GM18858 (cell line): ENCODE measurements around the gene C17orf58.
"Not testable (repeated sequence)": the region's sequence is repeated elsewhere in the genome, so short reads cannot be mapped to it uniquely, and the experiment has no call there.

Source experiments
- ATAC-seq: cut with Tn5 transposase; IDR thresholded peaks from one replicate; pipeline ENCODE4 v1.9.1; 2021; ENCODE audit not compliant: unreplicated experiment

C17orf58 gene

DNA sequence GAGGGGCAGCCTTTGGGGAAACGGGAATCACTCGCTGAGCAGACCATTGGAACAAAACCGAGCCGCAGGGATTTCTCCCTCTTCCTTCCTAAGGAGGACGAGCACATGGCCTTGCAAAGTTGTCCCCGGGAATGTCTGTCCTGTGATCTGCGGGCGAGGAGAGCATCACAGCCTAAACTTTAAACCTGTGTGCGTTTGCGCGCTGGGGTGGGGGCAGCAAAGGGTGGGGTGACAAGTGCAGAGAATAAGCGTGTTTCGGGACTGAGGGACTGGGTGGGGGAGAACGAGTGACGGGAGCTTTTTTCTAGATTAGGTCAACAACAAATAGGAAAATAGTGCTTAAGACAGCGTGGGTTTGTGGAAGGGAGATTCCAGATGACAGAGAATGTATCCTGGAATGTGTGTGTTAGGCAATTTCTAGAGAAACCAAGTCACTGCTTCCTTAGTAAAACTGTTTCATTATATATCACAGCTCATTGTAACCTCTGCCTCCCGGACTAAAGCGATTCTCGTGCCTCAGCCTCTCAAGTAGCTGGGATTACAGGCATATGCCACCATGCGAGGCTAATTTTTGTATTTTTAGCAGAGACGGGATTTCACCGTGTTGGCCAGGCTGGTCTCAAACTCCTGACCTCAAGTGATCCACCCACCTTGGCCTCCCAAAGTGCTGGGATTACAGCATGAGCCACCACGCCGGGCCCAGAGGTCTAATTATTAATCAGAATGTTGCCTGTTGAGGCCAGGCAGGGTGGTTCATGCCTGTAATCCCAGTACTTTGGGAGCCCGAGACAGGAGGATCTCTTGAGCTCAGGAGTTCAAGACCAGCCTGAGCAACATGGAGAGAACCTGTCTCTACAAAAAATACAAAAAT lies at the start of gene C17orf58:
TSS of gene C17orf58 (minus strand) at position 169 of the 871 bp plus-strand sequence. CDS start 271 bp downstream, outside the sequence.
- not testable (repeated sequence) for ATAC-seq

DNA sequence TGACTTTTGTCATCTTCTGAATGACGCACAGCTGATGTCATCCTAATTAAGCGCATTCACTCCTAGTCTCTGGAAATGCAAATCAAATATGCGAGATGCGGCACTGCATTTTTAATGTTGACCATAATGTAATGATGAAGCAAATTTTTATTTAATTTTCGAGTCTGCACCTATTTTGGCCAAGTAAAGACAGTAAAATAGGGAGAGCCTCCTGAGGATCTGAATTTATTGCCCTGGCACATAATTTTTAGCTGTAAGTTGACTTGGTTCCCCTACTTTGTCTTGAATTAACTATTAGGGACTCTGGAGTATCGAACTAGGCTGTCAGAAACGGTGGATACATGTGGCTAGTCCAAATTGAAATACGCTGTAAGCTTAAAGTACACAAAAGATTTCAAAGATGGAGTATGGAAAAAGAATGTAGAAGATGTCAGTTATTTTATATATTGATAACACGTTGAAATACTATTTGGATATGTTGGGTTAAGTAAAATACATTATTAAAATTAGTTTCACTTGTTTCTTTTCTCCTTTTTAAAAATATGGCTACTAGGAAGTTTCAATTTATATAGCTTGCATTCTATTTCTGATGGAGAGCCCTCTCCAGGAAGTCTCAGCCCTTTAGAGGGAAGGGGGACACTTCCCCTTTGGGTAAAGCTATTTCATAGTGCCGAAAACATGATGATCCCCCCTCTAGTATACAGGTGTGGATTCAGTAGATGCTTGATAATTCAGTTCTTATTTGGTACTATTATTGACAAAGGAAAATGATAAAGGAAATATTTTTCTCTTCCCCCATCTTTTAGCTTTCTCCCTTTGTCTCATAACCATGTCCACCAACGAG lies 40.3 kb upstream of the C17orf58 start:
- no peak for ATAC-seq

DNA sequence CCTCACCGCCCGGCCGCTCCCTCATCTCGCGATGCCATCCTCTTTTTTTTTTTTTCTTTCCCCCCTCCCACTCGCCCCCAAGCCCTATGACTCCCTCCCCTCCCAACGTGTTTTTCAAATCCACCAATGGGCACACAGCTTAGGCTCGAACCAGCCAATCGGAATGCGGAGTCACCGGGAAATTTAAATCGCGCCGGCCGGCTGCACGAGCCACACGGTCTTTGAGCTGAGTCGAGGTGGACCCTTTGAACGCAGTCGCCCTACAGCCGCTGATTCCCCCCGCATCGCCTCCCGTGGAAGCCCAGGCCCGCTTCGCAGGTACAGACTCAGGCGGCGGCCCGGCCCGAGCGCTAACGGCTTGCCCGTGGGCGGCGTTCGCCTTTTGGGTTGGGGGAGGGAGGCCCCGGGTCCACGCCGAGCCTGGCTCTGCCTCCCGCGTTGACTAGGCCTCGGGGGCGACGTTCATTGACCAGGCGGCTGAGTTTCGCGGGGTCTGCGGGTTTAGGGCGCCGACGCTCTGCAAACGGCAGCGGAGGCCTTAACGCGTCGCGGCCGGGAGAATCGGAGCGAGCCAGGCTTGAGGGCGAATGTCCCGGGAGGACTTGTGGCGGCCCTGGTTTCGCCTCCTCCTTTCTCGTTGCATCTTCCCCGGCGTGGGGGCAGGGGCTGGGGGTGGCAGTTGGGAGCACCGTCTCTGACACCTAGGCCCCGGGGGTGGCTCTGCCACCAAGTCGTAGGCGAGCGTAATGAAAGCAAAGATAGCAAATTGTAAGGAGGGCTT lies 39.4 kb upstream of the C17orf58 start, which contains the start of gene KPNA2:
TSS of gene KPNA2 (plus strand) at position 213 of the 781 bp plus-strand sequence. CDS start 1,398 bp downstream, outside the sequence.
- ATAC-seq, result peak; percentile 67

DNA sequence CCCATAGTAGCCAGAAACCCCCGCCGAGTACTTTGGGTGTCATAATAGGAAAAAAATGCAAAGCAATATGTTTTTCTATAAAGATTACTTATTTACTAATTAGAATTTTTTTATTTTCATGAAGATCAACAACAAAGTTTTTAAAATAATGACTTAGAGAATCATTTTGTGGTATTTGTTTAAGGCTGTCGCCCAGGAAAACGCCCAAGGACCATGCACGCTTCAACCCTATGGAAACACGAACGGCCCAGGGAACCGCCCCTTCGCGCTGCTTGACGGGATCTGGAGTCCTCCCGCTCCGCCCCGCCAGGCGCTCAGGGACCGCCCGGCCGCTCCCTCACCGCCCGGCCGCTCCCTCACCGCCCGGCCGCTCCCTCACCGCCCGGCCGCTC lies 38.9 kb upstream of the C17orf58 start:
- ATAC-seq, result peak; percentile 82

DNA sequence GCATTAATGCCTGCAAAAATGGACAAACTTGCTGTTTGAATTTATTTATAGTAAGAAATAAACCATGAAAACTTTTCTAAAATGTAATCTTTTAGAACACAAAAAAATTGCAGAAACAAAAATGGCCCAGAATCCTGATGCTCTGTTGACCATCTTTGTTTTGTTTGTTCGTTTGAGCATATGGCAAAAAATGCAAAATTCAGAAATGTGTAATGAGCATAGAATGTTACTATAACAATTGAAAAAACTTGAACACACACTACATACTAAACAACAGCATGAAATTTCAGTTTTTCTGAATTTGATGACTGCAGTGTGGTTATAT lies 38.1 kb upstream of the C17orf58 start:
- ATAC-seq, result no peak

DNA sequence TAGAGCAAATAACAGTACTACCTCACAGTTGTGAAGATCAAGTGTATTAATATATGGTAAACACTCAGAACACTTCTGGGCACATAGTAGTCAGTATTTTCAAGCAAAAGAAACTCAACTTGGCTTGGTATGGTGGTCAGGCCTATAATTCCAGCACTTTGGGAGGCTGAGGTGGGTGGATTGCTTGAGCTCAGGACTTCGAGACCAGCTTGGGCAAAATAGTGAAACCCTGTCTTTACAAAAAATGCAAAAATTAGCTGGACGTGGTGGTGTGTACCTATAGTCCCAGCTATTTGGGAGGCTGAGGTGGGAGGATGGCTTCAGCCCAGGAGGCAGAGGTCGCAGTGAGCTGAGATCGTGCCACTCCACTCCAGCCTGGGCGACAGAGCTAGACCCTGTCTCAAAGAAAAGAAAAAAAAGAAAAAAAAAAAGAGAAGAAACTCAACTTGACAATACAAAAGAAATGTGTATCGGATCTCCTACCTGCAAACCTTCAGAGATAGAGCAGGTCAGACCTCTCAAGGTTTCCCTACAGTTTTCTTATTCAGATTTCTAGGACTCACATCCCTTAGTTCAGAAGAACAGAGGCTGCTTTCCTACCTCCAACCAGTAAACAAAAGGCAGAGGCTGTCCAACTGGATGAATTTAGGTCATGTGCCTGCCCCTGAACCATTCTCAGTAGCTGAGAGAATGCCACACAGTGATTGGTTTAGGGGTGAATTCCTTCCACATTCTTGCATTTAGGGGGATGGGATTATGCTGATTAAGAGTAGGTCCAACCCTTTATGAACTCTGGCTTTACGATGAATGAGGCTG lies 37.6 kb upstream of the C17orf58 start:
- no peak for ATAC-seq

DNA sequence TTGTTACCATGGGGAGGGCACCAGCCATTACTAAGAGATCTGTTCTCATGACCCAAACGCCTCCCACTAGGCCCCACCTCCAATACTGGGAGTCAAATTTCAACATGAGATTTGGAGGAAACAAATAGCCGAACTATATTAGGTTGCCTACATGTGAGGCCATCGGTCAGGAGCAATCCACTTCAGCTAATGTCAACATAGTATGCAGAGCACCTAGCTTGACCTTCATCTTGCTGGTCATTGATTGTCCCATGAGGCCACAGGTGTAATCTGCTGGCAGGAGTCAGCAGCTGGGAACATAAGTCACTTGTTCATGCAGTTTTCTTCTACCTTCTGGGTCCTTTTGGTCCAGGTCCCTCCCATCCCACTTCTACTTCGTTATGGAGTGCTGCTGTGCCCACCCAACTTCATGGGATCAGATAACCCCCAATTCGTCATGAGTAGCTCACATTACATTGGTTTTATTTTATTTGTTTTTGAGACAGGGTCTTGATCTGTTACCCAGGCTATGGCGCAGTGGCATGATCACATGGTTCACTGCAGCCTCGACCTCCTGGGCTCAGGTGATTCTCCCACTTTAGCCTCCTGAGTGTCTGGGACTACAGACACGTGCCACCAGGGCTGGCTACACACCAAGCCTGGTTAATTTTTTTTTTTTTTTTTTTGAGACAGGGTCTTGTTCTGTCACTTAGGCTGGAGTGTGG lies 33.4 kb upstream of the C17orf58 start:
- ATAC-seq, result no peak

DNA sequence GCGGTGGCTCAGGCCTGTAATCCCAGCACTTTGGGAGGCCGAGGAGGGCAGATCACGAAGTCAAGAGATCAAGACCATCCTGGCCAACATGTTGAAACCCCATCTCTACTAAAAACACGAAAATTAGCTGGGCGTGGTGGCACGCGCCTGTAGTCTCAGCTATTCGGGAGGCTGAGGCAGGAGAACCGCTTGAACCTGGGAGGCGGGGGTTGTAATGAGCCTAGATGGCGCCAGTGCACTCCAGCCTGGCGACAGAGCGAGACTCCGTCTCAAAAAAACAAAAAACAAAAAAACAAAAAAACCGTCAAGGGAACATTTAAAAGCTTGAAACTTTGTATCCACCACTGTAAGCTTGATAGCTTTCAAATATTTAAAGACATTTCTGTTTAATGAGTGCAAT lies 26.3 kb upstream of the C17orf58 start:
- not testable (repeated sequence) for ATAC-seq

DNA sequence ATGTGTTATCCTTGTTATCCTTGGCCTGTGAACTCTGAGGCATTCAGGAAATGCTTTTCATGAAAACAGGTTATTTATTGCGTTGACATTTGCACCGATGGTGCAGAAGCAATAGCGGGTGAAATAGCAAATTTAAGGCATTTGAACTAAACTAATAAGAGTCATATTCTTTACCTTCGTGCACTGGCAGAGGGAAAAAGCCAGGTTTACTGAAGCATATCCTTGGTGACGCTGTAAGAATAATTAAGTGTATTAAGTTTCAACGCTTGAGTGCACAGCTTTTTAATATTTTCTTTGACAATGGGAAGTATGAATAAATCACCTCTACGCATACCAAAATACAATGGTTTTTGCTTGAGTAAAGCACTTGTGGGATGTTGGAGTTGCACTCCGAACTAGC lies 25.7 kb upstream of the C17orf58 start:
- ATAC-seq, result no peak

DNA sequence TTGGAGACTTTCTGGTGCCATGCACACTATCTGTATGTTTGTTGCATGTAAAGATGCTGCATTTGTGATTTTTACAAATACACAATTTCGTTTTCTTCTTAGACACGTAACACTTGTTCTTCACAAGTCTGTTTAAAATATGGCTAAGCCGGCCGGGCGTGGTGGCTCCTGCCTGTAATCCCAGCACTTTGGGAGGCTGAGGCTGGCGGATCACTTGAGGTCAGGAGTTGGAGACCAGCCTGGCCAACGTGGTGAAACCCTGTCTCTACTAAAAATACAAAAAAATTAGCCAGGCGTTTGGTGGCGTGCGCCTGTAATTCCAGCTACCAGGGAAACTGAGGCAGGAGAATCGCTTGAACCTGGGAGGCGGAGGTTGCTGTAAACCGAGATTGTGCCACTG lies 24.5 kb upstream of the C17orf58 start:
- ATAC-seq, result not testable (repeated sequence)

DNA sequence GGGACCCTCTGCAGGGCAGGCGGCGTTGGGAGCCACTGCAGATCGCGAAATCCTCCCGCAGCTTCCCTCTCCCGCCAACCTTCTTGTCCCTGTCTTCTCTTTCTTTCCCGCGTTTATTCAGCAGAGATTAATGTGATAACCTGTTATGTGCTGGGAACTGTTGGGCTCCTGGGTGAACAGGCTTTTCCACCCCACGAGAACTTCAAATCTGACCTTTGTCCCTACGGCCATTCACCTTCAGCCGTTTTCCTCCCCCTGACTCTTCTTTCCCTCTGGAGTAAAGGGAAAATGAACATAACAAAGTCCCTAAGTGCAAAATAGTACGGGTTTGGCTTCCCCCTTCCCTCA lies 24.1 kb upstream of the C17orf58 start:
- ATAC-seq, result peak; percentile 2

DNA sequence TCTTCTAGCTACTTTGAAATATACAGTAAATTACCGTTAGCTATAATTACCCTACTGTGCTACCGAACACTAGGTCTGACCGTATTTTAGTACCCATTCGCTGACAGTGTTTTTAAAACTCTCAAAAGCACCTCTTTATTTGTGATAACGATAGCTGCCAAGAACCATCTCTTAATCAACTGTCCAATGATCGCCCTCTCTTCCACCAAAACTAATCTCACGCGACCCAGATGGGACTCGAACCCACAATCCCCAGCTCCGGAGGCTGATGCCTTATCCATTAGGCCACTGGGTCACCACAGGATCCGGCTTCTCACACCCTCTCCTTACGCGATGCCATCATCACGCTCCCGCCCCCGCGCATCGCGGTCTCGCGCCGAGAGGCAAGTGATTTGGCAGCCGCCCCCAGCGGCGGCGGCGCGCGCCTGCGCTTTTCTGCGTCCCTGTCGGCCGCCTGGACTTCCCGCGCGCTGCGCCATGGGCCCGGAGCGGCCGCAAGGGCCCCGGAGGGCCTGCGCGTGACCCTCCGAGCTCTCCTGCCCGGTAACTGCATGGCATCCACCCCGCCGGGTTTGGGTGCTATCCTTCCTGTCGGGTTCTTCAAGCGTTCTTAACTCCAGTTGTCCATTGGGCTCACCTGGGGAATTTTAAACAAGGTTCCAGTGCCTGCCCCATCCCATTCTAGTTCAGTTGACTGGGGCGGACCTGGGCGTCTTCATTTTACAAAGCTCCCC lies 23.6 kb upstream of the C17orf58 start:
- ATAC-seq, result peak; percentile 90

DNA sequence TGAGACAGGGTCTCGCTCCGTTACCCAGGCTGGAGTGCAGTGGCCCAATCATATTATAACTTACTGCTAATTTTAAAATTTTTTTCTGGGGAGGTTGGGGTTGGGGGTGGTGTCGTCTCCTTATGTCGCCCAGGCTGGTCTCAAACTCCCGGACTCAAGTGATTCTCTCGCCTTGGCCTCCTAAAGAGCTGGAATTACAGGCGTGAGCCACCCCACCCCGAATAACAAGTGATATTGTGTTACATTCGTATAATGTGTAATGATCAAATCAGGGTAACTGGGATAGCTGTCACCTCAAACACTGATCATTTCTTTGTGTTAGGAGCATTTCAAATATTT lies 23.0 kb upstream of the C17orf58 start:
- ATAC-seq, result no peak

DNA sequence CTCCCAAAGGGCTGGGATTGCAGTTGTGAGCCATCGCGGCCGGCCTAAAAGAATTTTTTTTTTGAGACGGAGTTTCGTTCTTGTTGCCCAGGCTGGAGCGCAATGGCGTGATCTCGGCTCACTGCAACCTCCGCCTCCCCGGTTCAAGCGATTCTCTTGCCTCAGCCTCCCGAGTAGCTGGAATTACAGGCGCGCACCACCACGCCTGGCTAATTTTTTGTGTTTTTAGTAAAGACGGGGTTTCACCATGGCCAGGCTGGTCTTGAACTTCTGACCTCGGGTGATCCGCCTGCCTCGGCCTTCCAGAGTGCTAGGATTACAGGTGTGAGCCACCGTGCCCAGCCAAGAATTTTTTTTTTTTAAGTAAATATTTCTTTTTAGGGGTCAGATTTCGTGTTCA lies 22.2 kb upstream of the C17orf58 start:
- ATAC-seq, result not testable (repeated sequence)

DNA sequence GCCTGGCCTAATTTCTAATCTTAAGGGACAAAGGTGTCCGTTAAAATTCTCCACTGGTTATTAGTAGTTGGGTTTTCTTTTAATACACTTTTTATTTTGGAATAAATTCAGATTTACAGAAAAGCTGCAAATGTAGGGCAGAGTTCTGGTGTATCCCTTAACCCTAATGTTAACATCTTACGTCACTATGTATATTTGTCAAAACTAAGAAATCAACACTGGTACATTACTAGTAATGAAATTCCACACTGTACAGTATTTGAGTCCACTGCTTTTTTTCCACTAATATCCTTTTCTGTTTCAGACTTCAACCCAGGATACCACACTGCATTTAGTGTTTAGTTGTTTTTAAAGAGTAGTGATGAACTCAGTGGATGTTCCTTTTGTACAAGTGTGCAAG lies 20.6 kb upstream of the C17orf58 start:
- ATAC-seq, result no peak

DNA sequence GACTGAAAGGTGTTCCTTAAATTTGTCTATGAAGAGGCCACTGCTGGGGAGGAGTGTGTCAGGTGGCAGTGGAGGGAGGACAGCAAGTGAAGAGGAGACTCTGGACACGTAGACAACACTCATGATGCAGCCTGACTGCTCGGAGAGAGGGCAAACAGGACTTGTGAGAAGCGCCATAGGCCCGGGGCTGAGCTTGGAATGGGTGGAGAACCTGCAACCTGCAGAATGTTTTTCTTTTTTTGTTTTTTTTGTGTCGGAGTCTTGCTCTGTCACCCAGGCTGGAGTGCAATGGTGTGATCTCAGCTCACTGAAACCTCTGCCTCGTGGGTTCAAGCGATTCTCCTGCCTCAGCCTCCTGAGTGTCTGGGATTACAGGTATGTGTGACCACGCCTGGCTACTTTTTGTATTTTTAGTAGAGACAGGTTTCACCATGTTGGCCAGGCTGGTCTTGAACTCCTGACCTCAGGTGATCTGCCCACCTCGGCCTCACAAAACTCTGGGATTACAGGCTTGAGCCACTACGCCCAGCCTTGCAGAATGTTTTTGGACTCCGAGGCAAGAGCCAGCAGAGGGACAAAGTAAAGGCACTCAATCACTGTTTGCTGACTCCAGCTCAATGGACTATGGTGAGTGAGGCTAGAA lies 18.9 kb upstream of the C17orf58 start:
- no peak for ATAC-seq

DNA sequence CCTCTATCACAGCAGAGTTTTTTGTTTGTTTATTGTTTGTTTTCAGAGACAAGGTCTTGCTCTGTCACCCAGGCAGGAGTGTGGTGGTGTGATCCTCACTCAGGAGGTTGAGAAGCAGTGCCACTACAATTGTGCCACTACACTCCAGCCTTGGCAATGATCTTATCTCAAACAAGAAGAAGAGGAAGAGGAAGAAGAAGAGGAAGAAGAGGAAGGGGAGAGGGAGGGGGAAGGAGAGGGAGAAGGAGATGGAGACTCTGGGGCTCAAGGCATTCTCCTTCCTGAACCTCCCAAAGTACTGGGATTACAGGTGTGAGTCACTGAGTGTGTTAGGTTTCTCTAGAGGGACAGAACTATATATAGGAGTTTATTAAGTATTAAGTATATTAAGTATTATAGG lies 17.1 kb upstream of the C17orf58 start:
- ATAC-seq, result no peak

DNA sequence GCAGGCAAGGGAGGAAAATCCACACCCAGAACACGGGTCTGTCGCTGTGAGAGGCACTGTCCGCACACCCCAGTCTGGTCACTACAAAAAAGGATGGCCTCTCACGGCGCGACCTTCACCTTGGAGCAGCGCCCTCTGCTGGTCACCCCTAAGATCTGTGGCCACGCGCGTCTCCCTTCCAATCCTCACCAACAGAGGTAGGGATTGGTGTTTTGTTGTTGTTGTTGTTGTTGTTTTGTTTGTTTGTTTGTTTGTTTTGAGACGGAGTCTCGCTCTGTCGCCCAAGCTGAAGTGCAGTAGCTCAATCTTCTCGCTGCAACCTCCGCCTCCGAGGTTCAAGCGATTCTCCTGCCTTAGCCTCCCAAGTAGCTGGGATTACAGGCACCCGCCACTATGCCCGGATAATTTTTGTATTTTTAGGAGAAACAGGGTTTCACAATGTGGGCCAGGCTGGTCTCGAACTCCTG lies 15.0 kb upstream of the C17orf58 start:
- no peak for ATAC-seq

DNA sequence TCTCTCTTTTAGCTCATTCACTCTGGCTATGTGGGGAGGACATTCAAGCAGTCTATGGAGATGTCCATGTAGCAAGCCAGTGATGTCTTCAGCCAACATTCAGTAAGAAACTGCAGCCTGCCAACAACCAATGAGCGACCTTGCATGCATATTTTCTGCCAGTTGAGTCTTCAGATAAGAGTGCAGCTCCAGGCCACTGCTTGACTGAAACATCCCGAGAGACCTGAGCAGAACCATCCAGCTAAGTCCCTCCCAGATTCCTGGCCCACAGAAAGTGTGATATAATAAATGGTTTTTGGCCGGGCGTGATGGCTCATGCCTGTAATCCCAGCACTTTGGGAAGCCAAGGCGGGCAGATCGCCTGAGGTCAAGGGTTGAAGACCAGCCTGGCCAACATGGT lies 10.5 kb upstream of the C17orf58 start:
- no peak for ATAC-seq
